ENCODE measurements around the gene DCDC1. TPM values are rescaled to one million over a fixed set of nuclear protein-coding genes. Genes with fewer than 3 reads are reported as not detected.
A peak's percentile ranks its signal among the peaks of the same experiment; 100 is the strongest.

The DCDC1 gene
- total RNA-seq, 1 experiment from 2014 or later: 0.34 TPM

GRCh38 chr11:30916764-30917163 is 452.8 kb downstream of the DCDC1 start:
- no peak for DNase-seq (ENCODE audit: low read depth)

GRCh38 chr11:30914143-30914762 is 455.3 kb downstream of the DCDC1 start:
- DNase-seq (ENCODE audit: low read depth): peak; percentile 44

- no peak for DNase-seq (ENCODE audit: low read depth)
Observed at GRCh38 chr11:30911247-30911646, 458.3 kb downstream of the DCDC1 start.

GRCh38 chr11:30908857-30909256 is 460.7 kb downstream of the DCDC1 start:
- no peak for DNase-seq (ENCODE audit: low read depth)

GRCh38 chr11:30908272-30908671 is 461.3 kb downstream of the DCDC1 start:
- no peak for DNase-seq (ENCODE audit: low read depth)

GRCh38 chr11:30902929-30903328 is 466.6 kb downstream of the DCDC1 start:
- DNase-seq (ENCODE audit: low read depth): no peak

- no peak for DNase-seq (ENCODE audit: low read depth)
Observed at GRCh38 chr11:30895046-30895445, 474.5 kb downstream of the DCDC1 start.

GRCh38 chr11:30893318-30893717 is 476.2 kb downstream of the DCDC1 start:
- no peak for DNase-seq (ENCODE audit: low read depth)

GRCh38 chr11:30889143-30889794 is 480.3 kb downstream of the DCDC1 start:
- peak; percentile 37 for DNase-seq (ENCODE audit: low read depth)

- peak; percentile 8 for DNase-seq (ENCODE audit: low read depth)
Observed at GRCh38 chr11:30879322-30880005, 490.1 kb downstream of the DCDC1 start.

- no peak for DNase-seq (ENCODE audit: low read depth)
Observed at GRCh38 chr11:30878400-30878799, 491.1 kb downstream of the DCDC1 start.

GRCh38 chr11:30876663-30877396 is 492.7 kb downstream of the DCDC1 start:
- no peak for DNase-seq (ENCODE audit: low read depth)

- no peak for DNase-seq (ENCODE audit: low read depth)
Observed at GRCh38 chr11:30876228-30876627, 493.3 kb downstream of the DCDC1 start.

- no peak for DNase-seq (ENCODE audit: low read depth)
Observed at GRCh38 chr11:30875806-30876205, 493.7 kb downstream of the DCDC1 start.

- DNase-seq (ENCODE audit: low read depth): no peak
Observed at GRCh38 chr11:30873924-30874610, 495.5 kb downstream of the DCDC1 start.

GRCh38 chr11:30868626-30869081 is 500.9 kb downstream of the DCDC1 start:
- no peak for DNase-seq (ENCODE audit: low read depth)

- DNase-seq (ENCODE audit: low read depth): no peak
Observed at GRCh38 chr11:30863209-30863608, 506.3 kb downstream of the DCDC1 start.

GRCh38 chr11:30861531-30861930 is 508.0 kb downstream of the DCDC1 start:
- DNase-seq (ENCODE audit: low read depth): no peak

- DNase-seq (ENCODE audit: low read depth): no peak
Observed at GRCh38 chr11:30861064-30861463, 508.5 kb downstream of the DCDC1 start.

GRCh38 chr11:30860146-30860545 is 509.4 kb downstream of the DCDC1 start:
- DNase-seq (ENCODE audit: low read depth): no peak

- no peak for DNase-seq (ENCODE audit: low read depth)
Observed at GRCh38 chr11:30859669-30860068, 509.9 kb downstream of the DCDC1 start.
